Gastrocnemius medialis (tissue), 4 donors: ENCODE data around the gene TNIK.

Source experiments
- CTCF ChIP-seq, 5 experiments: fragments of 450-650 bp in 3 of 5; fragments of 200-600 bp in 2 of 5; sonication (generic) in 2 of 5; IDR thresholded peaks in 4 of 5; conservative IDR thresholded peaks in 1 of 5; 1 replicate in 4 of 5; 2 replicates in 1 of 5; pipeline ENCODE4 v1.5.1; 2016 to 2019; ENCODE audit warnings: antibody characterized with exemption in 5 of 5, mild to moderate bottlenecking in 3 of 5, moderate library complexity in 3 of 5
- POLR2A ChIP-seq, 2 donors: fragments of 450-650 bp; IDR thresholded peaks; one replicate each; pipeline ENCODE4 v1.6.1; 2017; ENCODE audit warnings: antibody characterized with exemption in 2 of 2, mild to moderate bottlenecking in 2 of 2, moderate library complexity in 2 of 2

DNA sequence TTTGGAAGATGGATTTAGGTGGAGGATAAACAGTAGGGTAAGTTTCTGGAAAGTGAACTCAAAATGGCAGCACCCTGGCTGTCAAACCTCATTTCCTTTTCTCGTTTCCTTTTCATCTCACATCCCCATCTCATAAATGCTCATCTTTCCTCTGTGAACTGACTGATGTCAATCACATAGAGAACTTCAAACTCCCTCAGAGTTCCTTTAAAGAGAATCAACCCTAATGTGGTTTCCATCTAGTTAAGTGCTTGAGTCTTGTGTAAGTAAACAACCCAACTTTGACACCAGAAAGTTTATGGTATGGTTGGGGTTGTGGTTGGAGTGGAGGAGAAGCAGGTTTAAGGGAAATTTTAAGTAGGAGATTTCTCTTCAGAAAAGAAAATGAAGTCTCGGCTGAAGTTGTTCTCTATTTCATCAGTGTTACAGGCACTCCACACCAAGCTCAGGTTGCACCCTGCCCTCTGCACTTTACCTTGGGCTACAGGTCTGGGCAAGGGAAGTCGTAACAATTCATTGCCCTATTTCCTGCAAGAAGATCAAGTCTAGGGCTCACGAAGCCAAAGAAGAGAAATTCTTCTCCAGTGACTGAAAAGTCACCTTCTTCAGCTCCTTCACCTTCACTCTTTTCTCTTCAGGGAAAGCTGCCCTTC, 34.4 kb upstream of the TNIK start:
- TF ChIP-seq CTCF (IDR thresholded peaks at IDR 0.05 in 4 of 5, conservative IDR thresholded peaks at IDR 0.05 in 1 of 5) (no peak), POLR2A (IDR thresholded peaks at IDR 0.05) (no peak)
